ENCODE data around the gene FAM222B.

The FAM222B gene

DNA sequence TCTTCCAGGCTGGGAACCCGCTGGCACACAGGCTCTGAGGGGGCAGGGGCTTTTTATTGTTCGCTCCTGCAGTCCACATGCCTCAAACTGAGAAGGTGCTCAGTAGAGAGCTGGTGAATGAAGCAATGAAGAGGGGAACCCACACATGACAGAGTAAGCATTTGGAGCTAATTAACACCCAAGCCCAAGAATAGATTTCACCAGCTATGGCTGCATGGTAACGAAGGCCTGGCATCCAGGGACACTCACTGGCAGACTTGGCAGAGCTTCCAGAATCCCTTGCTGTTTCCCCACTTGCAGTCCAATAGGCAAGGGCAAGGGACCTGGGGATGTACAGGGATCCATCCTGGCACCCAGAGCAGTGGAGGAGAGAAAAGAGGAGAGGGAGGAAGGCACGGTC lies 42.8 kb upstream of the FAM222B start:
- no peak overlapping the region; the same call in 1 of the 2 replicates for H3K27ac ChIP-seq
- TF ChIP-seq, protein P1, sequence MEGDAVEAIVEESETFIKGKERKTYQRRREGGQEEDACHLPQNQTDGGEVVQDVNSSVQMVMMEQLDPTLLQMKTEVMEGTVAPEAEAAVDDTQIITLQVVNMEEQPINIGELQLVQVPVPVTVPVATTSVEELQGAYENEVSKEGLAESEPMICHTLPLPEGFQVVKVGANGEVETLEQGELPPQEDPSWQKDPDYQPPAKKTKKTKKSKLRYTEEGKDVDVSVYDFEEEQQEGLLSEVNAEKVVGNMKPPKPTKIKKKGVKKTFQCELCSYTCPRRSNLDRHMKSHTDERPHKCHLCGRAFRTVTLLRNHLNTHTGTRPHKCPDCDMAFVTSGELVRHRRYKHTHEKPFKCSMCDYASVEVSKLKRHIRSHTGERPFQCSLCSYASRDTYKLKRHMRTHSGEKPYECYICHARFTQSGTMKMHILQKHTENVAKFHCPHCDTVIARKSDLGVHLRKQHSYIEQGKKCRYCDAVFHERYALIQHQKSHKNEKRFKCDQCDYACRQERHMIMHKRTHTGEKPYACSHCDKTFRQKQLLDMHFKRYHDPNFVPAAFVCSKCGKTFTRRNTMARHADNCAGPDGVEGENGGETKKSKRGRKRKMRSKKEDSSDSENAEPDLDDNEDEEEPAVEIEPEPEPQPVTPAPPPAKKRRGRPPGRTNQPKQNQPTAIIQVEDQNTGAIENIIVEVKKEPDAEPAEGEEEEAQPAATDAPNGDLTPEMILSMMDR (conservative IDR thresholded peaks at IDR 0.05): no peak

DNA sequence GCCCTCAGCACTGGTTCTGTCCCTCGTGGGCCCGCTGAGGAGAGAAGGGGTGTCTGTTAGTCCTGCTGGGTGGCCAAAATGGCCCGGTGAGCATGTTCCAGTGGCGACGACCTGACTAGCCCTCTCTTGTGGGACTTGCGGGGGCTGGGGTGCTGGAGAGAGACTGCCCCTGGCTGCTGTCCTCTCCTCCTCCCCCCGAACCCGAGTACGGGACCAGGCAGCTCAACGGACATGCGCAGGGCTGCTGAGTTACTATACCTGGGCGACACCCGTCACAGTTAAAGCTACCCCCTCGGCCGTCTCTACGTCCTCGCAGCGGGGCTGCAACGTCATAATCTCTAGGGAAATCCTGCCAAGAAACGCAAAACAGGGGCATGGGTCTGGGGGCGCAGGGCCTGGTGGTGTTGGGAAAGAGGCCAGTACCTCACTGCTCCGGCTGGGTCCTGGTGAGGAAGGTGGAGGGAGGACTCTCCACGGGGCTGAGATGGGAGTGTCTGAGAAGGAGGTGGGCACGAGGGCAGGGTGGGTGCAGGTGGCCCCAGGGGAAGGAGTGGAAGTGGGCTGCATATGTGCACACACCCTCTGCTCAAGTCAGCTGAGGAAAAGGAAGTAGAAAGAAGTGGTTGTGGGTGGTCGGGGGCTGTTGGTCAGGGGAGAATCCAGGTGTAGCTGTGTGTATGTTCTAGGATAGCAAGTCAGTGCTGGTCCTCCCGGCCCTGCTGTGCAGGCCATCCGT lies 41.5 kb upstream of the FAM222B start:
- H3K27ac ChIP-seq: no peak overlapping the region
- TF ChIP-seq, protein P1 (conservative IDR thresholded peaks at IDR 0.05): no peak

DNA sequence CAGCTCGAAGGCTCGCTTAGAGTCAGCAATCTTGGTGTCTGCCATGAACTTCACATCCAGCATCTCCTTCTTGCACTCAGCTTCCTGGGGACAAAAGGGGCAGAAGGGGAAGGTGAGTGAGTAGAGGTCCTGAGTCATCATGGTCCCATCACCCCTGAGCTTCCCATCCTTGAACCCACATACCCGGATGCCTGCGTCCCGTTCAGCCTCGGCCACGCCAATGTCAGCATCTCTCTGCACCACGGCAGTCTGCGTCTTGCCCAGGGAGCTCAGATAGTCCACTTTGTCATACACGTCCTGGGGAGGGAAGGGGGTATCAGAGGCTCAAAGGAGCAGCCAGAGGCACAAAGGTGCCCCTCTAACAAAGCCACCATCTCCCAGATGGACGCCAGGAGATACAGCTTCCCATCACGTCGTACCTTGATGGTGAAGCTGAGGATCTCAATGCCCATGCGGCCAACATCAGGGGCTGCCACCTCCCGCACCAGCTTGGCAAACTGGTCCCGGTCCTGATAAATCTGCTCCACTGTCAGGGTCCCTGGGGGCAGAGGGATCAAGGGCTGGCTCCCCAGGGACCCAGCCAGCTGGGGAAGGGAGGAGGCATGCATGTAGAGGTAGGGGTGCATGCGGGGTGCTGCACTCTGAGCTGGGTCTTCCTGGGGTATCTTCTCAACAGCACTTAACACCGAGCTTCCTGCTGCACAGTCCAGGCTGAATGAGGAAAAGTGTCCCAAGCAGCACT lies 39.7 kb upstream of the FAM222B start:
- TF ChIP-seq, protein P1 (conservative IDR thresholded peaks at IDR 0.05): no peak
- no peak overlapping the region for H3K27ac ChIP-seq

DNA sequence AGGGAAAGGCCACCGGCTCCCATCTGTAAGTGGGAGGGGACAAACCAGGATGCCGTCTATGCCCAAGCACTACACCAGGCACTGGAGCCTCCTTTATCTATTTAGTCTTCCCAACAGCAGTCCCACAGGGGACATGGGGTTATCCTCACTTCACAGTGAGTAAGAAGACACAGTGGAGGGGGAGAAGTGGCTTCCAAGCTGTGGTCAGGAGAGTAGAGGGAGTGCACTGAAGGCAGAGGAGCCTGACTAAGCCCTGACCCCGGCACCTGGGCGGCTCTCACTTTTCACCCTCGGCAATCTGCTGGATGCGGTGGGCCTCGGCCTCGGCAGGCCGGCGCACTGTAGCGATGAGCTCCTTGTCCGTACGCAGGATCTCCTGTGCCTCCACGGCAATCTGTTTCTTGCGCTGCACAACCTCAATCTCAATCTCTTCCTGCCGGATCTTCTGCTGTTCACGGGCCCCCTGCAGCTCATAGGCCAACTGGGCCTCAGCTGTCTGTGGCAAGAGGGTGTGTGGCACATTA lies 39.0 kb upstream of the FAM222B start:
- no peak overlapping the region for H3K27ac ChIP-seq
- TF ChIP-seq, protein P1 (conservative IDR thresholded peaks at IDR 0.05): no peak

DNA sequence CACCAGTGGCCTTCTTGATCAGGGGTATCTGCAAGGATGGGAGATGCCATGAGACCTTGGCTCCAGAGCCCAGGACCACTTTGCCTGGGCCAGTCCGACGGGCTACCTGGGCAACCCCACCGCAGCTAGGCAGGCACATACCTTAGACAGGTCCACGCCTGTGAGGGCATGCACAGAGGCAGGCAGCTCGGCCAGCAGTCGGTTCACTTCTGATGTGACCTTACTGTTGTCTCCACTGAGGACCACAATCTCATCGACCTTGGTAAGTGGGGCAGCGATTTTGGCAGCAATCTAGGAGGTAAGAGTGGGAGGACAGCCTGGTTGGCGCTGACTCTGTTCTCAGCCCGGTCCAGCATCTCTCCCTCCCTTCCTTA lies 38.0 kb upstream of the FAM222B start:
- TF ChIP-seq, protein P1 (conservative IDR thresholded peaks at IDR 0.05): no peak
- no peak overlapping the region for H3K27ac ChIP-seq

DNA sequence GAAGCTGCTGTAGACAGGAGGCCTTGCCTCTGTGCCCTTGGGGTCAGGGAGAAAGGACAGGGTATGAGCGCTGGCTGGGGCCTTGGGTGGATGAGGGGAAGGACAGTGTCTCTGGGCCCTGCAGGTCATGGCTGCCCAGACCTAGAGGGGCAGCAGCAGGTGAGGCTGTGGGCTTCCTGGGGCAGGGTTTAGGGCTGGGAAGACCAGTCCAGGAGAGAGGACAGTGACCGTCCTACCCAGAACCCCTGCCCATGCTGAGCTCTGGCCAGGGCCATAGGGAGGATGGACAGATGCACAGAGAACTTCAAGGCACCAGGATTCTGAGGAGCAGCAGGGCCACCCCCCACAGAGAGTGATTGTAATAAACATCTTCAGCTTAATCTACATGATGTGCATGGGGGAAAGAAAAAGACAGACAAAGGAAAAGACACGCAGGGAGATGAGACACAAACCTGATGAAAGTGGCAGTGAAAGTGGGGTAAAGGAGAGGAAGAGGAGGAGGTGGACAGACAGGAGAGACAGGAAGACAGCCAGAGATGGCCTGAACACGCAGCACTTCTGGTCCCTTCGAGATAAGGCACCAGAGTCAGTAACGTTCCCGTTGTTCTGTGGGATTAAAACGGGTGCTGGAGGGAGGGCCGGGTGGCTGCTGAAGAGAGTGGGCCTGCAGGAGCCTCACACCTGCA lies 37.4 kb upstream of the FAM222B start:
- H3K27ac ChIP-seq: no peak overlapping the region
- TF ChIP-seq, protein P1 (conservative IDR thresholded peaks at IDR 0.05): no peak

DNA sequence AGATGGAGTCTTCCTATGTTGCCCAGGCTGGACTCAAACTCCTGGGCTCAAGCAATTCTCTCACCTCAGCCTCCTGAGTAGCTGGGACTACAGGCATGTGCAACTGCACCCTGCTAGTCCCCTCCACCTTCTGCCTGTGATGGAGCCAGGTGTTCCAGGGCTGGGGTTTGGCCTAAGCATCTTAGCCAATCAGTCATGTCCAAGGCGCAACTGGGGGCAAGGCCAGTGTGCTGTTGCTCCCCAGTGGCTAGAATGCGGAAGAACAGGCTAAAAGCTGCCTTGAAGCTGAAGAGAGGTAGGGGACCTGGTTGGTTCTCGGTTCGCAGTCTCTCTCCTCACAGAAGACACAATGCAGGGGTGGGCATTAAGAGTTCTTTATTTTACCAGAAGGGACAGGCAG lies 36.4 kb upstream of the FAM222B start:
- TF ChIP-seq, protein P1 (conservative IDR thresholded peaks at IDR 0.05): peak; percentile 72
- H3K27ac ChIP-seq: no peak overlapping the region
